Stomach (tissue), 4 donors: Measurements from ENCODE around the gene ADAMTSL3.

Experiments used
- CTCF ChIP-seq, 7 experiments: fragments of 450-650 bp in 4 of 7; fragments of 200-600 bp in 3 of 7; sonication (generic) in 3 of 7; IDR thresholded peaks; one replicate each; pipeline ENCODE4 v1.5.1; 2016 to 2019; ENCODE audit warnings: antibody characterized with exemption in 7 of 7, control low read depth in 2 of 7, mild to moderate bottlenecking in 1 of 7
- POLR2AphosphoS5 ChIP-seq, 3 donors: sonication (generic); formaldehyde crosslinking; IDR thresholded peaks; one replicate each; pipeline ENCODE4 v1.6.1; 2016; ENCODE audit warnings: antibody characterized with exemption in 3 of 3

- TF ChIP-seq CTCF (IDR thresholded peaks at IDR 0.05), result no peak
- TF ChIP-seq POLR2AphosphoS5 (IDR thresholded peaks at IDR 0.05), result no peak
These were observed 265.5 kb downstream of the ADAMTSL3 start for GRCh38 chr15:83919319-83919830.
